ENCODE measurements around the gene HPSE2. TPM values are rescaled to one million over a fixed set of nuclear protein-coding genes. Genes with fewer than 3 reads are reported as not detected.

The HPSE2 gene
- polyA plus RNA-seq, 1 of the 3 experiments (the other 2 are of a cell fraction), result not detected

DNA sequence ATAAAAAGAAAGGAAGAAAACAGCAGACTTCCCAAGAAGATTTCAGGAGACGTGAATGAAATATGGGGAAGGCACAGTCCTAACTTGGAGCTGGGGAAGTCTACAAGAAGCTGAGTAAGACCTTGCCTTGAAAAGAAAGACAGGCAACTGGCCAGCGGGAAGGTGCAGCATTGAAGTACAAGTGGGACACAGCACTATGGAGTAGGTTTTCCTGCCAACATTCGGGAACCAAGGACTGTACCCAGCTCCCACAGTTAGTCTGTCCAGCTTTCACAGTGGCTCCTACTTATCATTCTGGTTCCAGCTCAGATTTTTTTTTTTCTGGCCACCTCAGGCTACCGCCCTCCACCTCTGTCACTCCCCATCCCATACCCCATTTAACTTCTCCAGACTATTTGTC is 798.9 kb downstream of the HPSE2 start:
- no peak overlapping the region for H2AFZ ChIP-seq (ENCODE audit: low read depth)
- H4K20me1 ChIP-seq (ENCODE audit: insufficient read depth), result no peaks in the 10 kb centered on the region
- peaks cover 54 to 60% of the 10 kb centered on the region in 2 experiments for H3K36me3 ChIP-seq (replicated peaks in 1 of 2; ENCODE audit: control insufficient read depth in 1 of 2, insufficient read depth in 2 of 2, low read length in 1 of 2)
- H3K79me2 ChIP-seq (ENCODE audit: insufficient read depth), result no peaks in the 10 kb centered on the region
- H3K4me3 ChIP-seq (ENCODE audit: low read depth in 2 of 2, low read length in 1 of 2), result no peak overlapping the region
- TF ChIP-seq GABPA (IDR thresholded peaks at IDR 0.05; ENCODE audit: low read depth) (no peak), RFX5 (IDR thresholded peaks at IDR 0.05; ENCODE audit: low read length) (no peak), ELF1 (IDR thresholded peaks at IDR 0.05) (no peak), SIN3A (IDR thresholded peaks at IDR 0.05; ENCODE audit: borderline replicate concordance, low read depth, low read length) (no peak), YY1 (IDR thresholded peaks at IDR 0.05; ENCODE audit: low read depth) (no peak), RCOR1 (IDR thresholded peaks at IDR 0.05; ENCODE audit: low read length) (no peak), FOXJ3 (CRISPR knock-in tag; IDR thresholded peaks at IDR 0.05) (no peak), JUND (IDR thresholded peaks at IDR 0.05) (no peak), RXRA (IDR thresholded peaks at IDR 0.05; ENCODE audit: borderline replicate concordance, low read depth) (no peak), EZH2phosphoT487 (IDR thresholded peaks at IDR 0.05; ENCODE audit: borderline replicate concordance, low read depth) (no peak)
- TF ChIP-seq, protein P1, sequence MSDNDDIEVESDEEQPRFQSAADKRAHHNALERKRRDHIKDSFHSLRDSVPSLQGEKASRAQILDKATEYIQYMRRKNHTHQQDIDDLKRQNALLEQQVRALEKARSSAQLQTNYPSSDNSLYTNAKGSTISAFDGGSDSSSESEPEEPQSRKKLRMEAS (IDR thresholded peaks at IDR 0.05; ENCODE audit: low read depth), result no peak
- TF ChIP-seq, protein P2, sequence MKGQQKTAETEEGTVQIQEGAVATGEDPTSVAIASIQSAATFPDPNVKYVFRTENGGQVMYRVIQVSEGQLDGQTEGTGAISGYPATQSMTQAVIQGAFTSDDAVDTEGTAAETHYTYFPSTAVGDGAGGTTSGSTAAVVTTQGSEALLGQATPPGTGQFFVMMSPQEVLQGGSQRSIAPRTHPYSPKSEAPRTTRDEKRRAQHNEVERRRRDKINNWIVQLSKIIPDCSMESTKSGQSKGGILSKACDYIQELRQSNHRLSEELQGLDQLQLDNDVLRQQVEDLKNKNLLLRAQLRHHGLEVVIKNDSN (IDR thresholded peaks at IDR 0.05; ENCODE audit: borderline replicate concordance, low read depth), result no peak
- TF ChIP-seq, protein P3, sequence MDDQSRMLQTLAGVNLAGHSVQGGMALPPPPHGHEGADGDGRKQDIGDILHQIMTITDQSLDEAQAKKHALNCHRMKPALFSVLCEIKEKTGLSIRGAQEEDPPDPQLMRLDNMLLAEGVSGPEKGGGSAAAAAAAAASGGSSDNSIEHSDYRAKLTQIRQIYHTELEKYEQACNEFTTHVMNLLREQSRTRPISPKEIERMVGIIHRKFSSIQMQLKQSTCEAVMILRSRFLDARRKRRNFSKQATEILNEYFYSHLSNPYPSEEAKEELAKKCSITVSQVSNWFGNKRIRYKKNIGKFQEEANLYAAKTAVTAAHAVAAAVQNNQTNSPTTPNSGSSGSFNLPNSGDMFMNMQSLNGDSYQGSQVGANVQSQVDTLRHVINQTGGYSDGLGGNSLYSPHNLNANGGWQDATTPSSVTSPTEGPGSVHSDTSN (IDR thresholded peaks at IDR 0.05), result no peak
- peaks cover 4% of the 10 kb centered on the region; the same call in 1 of the 2 replicates for H3K9me3 ChIP-seq
- H3K4me1 ChIP-seq (ENCODE audit: control insufficient read depth in 1 of 2, insufficient read depth in 2 of 2, low read depth in 1 of 2, low read length in 1 of 2), result no peaks in the 10 kb centered on the region
- no peaks in the 10 kb centered on the region for H3K27me3 ChIP-seq (ENCODE audit: insufficient read depth)
- WGBS (ENCODE audit: low lambda C conversion rate), result 95% methylated on average over 4 of the region's 4 CpGs
- peaks cover 4% of the 10 kb centered on the region for H3F3A ChIP-seq (replicated peaks; ENCODE audit: insufficient read depth)
- no peak for DNase-seq
- ChIA-PET POLR2A (no interaction called here), CTCF (interaction anchor here (1.1 to 3.5 kb wide), 2 partner anchors 11 to 955 kb away, joined by 3 to 19 read pairs; no protein-coding TSS in a partner anchor)
- no peak overlapping the region for H3K4me2 ChIP-seq
- no peaks in the 10 kb centered on the region for H3K9me2 ChIP-seq
- H3K9ac ChIP-seq, result no peak overlapping the region
- no peak overlapping the region for H3K27ac ChIP-seq (ENCODE audit: low read depth in 2 of 2, low read length in 1 of 2)

DNA sequence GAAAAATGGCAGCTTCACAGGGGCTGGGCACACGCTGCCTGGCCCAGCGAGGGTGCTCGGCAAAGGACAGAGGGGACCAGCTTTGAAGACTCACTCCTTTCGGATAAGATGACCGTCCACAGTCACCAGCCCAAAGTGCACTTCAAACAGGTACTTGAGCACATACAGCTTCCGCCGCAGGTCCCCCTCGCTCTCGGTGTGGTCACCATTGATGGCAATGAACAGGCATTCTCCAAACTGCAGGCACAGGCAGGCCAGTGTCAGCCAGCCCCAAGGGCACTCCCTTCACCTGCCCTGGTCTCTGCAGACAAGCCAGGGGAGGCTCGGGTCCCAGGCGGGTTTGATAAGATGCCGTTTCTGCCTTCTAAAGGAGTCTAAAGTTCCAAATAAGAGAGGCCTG is 800.5 kb downstream of the HPSE2 start:
- Histone ChIP-seq H4K20me1 (ENCODE audit: insufficient read depth) (no peaks in the 10 kb centered on the region), H3K27ac (ENCODE audit: low read depth in 2 of 2, low read length in 1 of 2) (no peak overlapping the region), H3K36me3 (replicated peaks in 1 of 2; ENCODE audit: control insufficient read depth in 1 of 2, insufficient read depth in 2 of 2, low read length in 1 of 2) (peaks cover 41 to 51% of the 10 kb centered on the region in 2 experiments), H3K4me1 (ENCODE audit: control insufficient read depth in 1 of 2, insufficient read depth in 2 of 2, low read depth in 1 of 2, low read length in 1 of 2) (no peaks in the 10 kb centered on the region), H2AFZ (ENCODE audit: low read depth) (no peak overlapping the region), H3K9me2 (no peaks in the 10 kb centered on the region), H3K79me2 (ENCODE audit: insufficient read depth) (no peaks in the 10 kb centered on the region), H3K9me3 (peaks cover 4% of the 10 kb centered on the region; the same call in 1 of the 2 replicates), H3K27me3 (ENCODE audit: insufficient read depth) (no peaks in the 10 kb centered on the region), H3K9ac (no peak overlapping the region), H3F3A (replicated peaks; ENCODE audit: insufficient read depth) (no peaks in the 10 kb centered on the region), H3K4me2 (no peak overlapping the region), H3K4me3 (ENCODE audit: low read depth in 2 of 2, low read length in 1 of 2) (no peak overlapping the region)
- ChIA-PET POLR2A (no interaction called here), CTCF (interaction anchor here (1.1 to 3.5 kb wide), 2 partner anchors 10 to 328 kb away, joined by 3 to 19 read pairs; no protein-coding TSS in a partner anchor)
- no peak for DNase-seq
- WGBS (ENCODE audit: low lambda C conversion rate), result 97% methylated on average over 11 of the region's 12 CpGs
- TF ChIP-seq, protein P1 (IDR thresholded peaks at IDR 0.05; ENCODE audit: low read depth), result no peak
- TF ChIP-seq FOSL2 (IDR thresholded peaks at IDR 0.05; ENCODE audit: borderline replicate concordance, low read depth) (no peak), SMC3 (IDR thresholded peaks at IDR 0.05; ENCODE audit: low read depth, low read length) (no peak), JUND (IDR thresholded peaks at IDR 0.05) (no peak), FOXJ3 (CRISPR knock-in tag; IDR thresholded peaks at IDR 0.05) (no peak), ELF1 (IDR thresholded peaks at IDR 0.05) (no peak), NFIC (IDR thresholded peaks at IDR 0.05; ENCODE audit: borderline replicate concordance) (no peak), SIN3A (IDR thresholded peaks at IDR 0.05; ENCODE audit: borderline replicate concordance, low read depth, low read length) (no peak), FOXM1 (IDR thresholded peaks at IDR 0.05; ENCODE audit: low read depth) (no peak), GATA2 (CRISPR knock-in tag; IDR thresholded peaks at IDR 0.05) (no peak), YY1 (IDR thresholded peaks at IDR 0.05; ENCODE audit: low read depth) (no peak), RXRA (IDR thresholded peaks at IDR 0.05; ENCODE audit: borderline replicate concordance, low read depth) (no peak)
- TF ChIP-seq, protein P4, sequence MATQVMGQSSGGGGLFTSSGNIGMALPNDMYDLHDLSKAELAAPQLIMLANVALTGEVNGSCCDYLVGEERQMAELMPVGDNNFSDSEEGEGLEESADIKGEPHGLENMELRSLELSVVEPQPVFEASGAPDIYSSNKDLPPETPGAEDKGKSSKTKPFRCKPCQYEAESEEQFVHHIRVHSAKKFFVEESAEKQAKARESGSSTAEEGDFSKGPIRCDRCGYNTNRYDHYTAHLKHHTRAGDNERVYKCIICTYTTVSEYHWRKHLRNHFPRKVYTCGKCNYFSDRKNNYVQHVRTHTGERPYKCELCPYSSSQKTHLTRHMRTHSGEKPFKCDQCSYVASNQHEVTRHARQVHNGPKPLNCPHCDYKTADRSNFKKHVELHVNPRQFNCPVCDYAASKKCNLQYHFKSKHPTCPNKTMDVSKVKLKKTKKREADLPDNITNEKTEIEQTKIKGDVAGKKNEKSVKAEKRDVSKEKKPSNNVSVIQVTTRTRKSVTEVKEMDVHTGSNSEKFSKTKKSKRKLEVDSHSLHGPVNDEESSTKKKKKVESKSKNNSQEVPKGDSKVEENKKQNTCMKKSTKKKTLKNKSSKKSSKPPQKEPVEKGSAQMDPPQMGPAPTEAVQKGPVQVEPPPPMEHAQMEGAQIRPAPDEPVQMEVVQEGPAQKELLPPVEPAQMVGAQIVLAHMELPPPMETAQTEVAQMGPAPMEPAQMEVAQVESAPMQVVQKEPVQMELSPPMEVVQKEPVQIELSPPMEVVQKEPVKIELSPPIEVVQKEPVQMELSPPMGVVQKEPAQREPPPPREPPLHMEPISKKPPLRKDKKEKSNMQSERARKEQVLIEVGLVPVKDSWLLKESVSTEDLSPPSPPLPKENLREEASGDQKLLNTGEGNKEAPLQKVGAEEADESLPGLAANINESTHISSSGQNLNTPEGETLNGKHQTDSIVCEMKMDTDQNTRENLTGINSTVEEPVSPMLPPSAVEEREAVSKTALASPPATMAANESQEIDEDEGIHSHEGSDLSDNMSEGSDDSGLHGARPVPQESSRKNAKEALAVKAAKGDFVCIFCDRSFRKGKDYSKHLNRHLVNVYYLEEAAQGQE (IDR thresholded peaks at IDR 0.05; ENCODE audit: low read depth, low read length), result no peak
- TF ChIP-seq, protein P2 (IDR thresholded peaks at IDR 0.05; ENCODE audit: borderline replicate concordance, low read depth), result no peak

Data from SK-N-SH (cell line).